DMS114 treated with DMSO at 0.1 percent for 48 hours (cell line): ENCODE measurements around the gene PDGFB.

Experiments
- DNase-seq: peaks from one replicate; lab custom pipeline; 2025; ENCODE audit not compliant: unreplicated experiment; lab: John Stamatoyannopoulos, UW

The PDGFB gene

GRCh38 chr22:39208013-39208680, 36.6 kb downstream of the PDGFB start:
- no peak for DNase-seq

DNA sequence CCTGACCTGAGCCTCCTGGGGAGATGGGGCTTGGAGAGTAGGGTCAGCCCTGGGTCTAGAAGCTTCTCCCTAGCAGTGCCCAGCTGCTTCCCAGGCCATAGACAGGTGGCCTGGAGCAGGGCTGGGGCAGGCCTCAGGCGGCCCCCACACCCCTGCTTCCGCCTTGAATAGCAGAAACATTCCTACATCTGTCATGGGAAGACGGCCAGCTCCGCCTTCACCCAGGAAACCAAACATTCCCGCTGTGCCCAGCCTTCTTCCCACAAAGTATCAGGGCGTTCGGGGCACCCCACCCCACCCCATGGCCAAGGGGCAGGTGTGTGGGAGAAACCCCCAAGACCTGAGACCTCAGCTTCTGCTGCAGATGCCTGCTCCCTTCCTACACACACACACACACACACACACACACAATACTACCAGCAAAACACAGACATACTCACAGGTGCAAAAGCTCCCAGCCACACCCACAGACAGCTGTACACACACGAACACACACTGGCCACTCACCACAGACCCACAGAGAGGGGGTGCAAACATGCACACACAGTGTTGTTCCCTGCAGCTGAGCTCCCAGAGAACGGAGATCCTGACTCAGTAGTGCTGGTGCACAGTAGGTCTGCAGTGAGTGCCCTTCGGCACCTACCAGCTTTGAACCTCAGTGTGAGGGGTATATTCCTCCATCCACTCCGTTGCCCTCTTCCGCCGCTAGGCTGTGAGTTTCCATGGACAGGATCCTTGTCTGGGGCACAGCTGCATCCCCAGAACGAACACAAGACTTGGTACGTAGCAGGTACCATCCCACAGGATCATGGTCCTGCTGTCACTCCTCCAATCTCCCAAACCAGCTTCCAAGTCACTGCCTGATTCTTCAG, 37.4 kb downstream of the PDGFB start:
- no peak for DNase-seq

- DNase-seq = no peak
Observed at GRCh38 chr22:39206491-39206890, 38.3 kb downstream of the PDGFB start.

- no peak for DNase-seq
Observed at GRCh38 chr22:39205344-39206021, 39.3 kb downstream of the PDGFB start.

DNA sequence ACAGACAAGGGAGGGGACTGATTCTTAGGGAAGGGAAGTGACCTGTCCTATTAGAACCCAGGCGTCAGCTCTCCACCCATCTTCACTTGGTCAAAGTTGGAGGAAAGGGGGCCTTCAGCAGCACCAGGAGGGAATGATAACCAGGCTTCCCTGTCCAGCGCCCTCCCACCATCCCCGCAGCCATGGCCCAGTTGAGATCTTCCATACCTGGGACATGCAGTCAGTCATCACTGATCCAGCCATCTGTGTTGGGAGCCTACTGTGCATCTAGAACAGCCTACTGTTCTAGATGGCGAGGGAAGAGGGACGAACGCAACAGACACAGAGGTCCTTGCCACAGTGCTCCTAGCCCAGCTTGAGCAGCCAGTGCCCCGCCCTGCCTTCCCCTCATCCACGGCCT, 40.6 kb downstream of the PDGFB start:
- DNase-seq = no peak

GRCh38 chr22:39197578-39197977, 47.2 kb downstream of the PDGFB start:
- DNase-seq = no peak

GRCh38 chr22:39194098-39194497, 50.7 kb downstream of the PDGFB start:
- no peak for DNase-seq

DNA sequence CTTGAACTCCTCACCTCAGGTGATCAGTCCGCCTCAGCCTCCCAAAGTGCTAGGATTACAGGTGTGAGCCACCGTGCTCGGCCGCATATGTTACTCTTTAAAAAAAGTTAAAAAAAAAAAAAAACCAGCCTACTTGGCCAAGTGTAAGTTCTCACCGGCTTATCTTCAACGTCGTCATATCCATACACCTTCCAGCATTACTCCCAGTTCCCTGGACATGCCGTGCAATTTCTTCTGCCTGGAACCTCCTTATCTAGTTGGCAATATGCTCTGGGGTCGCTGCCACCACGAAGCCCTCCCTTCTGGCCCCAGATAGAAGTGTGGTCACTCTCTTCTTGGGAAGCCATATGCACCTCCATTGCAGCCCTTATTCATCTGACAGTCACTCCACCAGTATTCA, 56.0 kb downstream of the PDGFB start:
- DNase-seq = no peak

DNA sequence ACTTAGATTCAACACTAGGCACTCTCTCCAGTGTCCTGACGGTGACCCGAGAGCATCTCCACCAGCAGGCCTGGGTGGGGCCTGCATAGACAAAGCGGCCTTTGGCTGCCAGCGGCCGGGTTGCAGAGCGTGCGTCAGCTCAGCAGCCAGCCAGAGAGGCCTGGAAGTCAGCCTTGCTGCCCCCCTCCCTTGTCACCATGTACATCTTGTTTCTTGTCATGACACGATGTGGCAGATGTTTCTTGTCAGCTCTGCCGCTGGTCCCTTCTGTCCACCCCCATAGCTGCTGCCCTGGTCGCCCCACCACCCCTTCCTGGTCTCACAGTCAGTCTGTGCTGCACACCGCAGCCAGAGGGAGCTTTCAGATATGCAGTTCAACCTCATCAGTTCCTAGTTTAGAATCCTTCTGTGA, 59.2 kb downstream of the PDGFB start:
- no peak for DNase-seq

DNA sequence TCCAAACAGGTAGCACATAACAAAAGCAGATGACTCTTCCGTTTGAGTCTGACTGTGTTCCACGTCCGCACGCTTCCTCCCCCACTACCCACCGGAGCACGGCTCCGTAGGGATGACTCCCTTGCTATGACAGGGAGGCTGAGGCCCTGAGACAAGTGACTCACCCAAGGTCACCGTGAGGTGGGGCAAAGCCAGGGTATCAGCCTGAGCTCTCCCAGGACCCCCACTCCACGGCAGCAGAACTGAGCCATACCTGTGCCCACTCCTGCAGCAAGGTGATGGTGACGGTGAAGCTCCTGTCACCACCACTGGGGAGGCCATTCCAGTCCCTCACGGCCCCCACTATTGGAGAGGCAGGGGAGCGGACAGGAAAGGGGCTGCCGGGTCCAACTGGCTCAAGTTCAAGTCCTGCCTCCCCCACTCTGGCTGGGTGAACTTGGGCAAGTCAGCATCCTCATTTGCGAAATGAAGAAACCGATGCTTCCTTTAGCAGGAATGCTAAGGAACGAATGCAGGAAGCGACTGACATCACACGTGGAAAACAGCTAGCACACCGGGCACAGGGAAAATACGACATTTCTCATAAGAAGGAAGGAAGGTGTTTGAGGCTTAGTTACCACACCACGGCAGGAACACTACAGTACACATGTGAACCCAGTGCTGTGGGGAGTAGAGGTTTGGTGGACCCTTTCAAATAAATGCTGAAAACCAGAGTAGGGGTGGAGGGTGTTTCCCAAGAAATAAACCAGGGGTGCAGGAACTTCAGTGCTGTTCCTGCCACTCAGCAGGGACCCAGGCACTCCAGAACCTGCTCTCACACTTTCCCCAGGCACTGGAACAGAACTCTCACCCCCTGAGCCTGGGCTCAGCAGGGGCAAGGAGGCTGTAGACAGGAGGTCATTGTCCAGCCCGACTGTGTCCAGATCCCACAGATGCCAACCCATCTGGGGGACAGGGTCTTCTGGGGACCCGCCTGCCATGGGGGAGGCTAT, 59.9 kb downstream of the PDGFB start:
- no peak for DNase-seq

DNA sequence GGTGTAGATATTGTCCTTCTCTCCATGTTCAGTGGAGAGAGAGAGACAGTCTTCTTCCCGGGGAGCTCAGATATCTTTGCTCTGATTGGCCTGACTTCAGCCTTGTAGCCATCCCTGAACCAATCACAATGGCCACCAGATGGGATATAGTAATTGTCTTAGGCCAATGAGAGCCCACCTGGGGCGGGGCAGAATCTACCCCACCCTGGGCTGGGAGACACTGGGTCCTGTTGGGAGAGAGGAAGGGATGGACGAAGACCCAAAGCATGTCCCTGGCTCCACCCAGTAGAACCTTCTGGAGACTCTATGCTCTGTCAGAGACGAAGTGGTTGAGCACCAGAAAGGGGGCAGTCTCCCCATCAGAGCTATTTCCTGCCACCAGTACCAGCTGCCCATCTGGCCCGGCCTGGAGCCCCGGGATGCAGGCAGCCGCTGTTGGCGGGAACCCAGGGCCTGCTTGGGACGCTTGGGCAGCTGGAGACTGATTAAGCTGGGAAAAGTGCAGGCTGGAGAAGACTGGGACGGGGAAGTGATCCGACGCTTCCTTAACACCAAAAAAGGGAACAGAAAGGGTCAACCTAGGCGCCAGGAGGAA, 60.7 kb downstream of the PDGFB start:
- DNase-seq = no peak

DNA sequence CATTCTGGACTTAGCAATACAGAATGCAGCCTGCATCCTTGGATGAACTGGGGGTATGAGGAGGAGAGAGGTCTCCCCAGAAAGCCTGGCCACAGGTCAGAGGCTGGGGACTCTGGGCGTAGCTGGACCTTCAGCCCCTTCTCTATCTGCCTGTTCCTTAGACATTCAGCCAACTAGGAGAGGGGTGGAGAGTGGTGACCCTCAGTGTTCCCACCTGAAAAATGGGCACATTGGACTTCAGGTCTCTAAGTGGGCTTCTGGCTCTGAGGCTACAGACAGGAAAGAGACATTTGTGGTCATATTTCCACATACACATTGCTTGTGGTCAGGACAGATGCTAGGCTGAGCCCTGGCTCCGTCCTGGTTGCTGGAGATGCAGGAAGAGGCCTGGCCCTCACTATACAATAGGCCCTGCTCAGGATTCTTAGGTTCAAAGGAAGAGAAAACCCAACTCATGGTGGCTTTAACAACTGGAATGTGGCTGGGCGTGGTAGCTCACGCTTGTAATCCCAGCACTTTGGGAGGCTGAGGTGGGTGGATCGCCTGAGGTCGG, 62.2 kb downstream of the PDGFB start:
- DNase-seq = no peak

DNA sequence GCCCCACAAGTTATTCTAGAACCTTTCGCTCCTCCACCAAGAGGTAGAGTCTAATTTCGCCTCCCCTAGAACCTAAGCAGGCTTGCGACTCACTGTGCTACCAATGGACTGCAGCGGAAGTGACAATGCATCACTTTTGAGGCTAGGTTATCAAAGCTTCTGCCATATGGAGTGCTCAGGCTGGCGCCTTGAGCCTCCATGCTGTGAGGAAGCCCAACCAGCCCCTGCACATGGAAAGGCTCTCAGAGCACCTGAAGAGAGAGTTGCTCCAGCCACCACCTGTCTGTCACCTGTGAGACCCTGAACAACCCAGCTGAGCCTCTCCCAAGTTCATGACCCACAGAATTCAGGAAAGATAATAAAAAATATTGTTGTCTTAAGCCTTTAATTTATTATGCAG, 63.0 kb downstream of the PDGFB start:
- no peak for DNase-seq

DNA sequence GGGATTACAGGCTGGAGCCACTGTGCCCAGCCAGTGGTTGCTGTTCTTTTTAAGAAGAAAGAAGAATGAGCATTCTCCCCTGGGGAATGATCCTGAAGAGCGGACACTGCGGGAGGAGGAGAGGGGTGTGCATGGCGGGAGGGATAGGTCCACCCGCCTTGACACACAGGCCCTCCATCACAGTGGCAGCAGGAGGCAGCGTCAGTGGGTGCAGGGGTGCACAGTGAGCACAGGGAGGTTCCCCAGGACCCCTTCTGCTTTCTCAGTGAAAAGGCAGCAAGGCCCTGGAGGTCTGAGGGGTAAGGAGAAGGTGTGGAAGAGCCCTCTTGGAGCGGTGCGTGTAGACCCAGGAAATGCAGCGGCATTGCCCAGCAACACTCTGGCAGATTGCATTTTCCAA, 63.4 kb downstream of the PDGFB start:
- no peak for DNase-seq

DNA sequence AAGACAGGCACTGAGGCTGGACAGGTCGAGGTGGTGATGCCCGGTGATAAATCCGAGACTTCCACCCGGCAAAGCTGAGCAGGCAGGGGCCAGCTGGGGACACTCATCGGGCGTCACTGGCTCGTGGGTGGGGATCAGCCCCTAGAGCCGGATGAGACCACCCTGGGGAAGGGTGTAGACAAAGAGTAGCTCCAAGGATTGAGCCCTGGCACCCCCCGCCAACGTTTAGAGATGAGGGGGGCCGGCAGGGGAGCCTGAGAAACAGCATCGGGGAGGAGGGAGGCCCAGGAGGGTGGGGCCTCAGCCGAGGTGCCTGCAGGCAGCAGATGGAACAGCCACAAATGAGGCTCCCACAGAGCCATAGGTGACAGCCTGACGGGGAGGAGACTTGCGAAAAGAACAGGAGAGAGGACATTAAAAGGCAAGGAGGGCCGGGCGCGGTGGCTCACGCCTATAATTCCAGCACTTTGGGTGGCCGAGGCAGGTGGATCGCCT, 64.9 kb downstream of the PDGFB start:
- DNase-seq = no peak

GRCh38 chr22:39179401-39179827, 65.4 kb downstream of the PDGFB start:
- DNase-seq = no peak

DNA sequence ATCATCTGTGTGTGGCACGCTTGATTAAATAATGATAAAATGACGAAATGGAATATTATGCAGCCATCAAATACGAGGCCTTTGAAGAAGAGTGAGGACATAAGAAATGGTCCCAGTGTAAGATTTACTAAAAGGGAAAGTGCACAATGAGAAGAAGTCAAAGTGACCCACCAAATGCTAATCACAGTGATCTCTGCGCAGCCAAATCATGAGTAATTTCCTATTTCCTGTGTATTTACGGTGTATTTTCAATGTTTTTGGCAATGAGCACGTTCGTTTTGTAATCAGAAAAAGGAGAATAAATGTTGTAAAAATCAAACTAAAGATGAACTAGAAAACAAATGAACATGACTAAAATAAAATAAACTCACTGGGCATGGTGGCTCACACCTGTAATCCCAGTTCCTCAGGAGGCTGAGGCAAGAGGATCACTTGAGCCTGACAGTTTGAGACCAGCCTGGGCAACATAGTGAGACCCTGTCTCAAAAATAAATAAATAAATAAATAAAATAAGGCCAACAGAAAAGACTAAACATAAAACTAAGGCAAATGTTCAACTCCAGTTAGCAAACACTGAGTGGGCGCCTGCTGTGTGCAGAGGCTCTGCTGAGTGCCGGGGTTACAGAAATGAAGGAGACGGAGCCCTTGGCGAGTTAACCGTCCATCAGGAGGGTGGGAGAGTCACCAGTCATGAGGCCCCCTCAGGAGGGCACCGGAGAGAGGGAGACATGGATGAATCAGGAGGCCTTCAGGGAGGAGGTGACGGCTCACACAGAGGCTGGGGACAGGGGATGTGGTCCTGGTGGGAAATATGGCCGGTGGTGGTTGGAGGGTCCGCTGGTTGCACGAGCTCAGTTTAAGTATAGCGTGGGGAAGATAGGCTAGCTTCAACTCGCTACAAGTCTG, 66.3 kb downstream of the PDGFB start:
- no peak for DNase-seq

GRCh38 chr22:39177791-39178190, 67.0 kb downstream of the PDGFB start:
- no peak for DNase-seq

DNA sequence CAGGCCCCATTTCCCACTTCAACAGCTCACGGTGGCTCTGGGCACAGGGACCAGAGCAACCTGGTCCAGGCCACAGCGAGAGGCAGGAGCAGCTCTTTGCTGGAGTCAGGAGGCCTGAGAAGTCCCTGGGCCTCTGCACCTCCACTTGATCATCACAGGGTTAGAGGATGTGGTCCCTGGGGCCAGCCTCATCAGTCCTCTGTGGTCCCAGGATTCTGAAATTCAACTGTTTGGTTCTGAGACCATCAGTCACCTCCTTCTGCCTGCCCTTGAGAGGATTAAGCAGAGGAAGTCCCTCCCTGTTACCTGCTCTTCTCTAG, 67.4 kb downstream of the PDGFB start:
- no peak for DNase-seq
